GM19438 (cell line): ENCODE measurements around the gene BIN1.

Experiments used
- ATAC-seq: cut with Tn5 transposase; IDR thresholded peaks from one replicate; pipeline ENCODE4 v1.9.1; 2021; ENCODE audit warnings: low read depth; ENCODE audit not compliant: unreplicated experiment

Gene BIN1

DNA sequence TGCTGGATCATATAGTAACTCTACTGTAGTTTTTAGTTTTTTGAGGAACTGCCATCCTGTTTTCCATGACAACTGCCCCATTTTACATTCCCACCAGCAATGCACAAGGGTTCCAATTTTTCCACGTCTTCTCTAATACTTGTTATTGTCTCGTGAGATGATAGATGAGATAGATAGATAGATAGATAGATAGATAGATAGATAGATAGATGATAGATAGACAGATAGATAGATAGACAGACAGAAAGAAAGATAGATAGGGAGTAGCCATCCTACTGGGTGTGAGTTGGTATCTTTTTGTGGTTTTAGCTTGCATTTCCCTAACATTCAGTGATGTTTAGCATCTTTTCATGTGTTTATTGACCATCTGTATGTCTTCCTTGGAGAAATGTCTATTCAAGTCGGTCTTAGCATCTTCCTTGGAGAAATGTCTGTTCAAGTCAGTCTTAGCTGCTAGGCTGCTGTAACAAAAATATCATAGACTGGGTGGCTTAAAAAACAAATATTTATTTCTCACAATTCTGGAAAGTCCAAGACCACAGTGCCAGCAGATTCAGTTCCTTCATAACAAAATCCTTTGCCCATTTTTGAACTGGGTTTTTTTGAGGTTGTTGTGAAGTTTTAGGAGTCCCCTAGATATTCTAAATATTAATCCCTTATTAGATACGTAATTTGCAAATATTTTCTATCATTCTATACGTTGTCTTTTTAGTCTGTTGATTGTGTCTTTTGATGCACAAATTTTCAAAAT is 98.5 kb downstream of the BIN1 start:
- no peak for ATAC-seq

DNA sequence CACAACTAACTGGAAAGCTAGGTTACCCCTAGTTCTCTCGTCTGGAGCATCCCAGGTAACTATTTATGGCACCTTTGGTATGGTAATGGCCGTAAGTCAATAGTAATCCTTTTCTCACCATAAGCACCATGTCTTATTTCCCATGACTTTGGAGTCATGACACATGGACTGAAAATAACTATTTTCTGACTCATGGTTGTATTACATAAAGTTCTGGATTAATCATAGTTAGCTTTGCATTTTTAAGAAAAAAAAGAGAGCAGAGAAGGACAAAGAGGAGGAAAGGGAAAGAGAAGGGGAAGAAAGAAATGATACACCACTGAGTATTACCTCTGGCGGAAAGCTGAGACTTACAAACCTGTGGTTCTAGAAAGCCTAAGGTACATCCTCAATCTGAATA is 99.3 kb downstream of the BIN1 start:
- ATAC-seq: no peak

- no peak for ATAC-seq
Measured at GRCh38 chr2:127006962-127007361, 100.0 kb downstream of the BIN1 start.

DNA sequence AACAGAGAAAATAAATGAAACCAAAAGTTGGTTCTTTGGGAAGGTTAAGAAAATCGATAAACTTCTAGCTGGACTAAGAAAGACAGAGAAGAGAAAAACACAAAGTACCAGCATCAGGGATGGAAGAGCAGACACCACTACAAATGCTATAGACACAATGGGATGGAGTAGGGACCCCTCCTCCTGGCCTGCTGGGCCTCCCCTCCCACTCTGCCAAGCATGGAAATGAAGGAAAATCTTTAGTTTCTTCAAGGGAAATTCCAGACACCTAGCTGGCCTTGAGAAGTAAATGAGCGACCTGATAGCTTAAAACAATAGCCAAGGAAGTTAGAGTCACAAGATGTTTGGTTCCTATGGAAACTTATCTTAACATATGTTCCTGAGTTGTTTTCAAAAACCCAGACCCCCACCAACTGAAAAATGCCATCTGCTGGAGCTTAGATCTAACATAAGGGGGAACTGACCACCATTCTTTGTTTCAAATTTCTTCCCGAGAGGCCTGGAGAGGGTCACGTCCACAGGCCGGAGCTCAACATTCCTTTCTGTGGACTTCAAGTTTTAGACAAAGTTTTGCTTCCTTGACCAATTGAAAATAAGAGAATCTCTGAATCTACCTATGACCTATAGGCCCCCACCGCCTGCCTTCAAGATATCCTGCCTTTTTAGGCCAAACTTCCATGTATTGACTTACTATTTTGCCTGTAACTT is 101.9 kb downstream of the BIN1 start:
- no peak for ATAC-seq

DNA sequence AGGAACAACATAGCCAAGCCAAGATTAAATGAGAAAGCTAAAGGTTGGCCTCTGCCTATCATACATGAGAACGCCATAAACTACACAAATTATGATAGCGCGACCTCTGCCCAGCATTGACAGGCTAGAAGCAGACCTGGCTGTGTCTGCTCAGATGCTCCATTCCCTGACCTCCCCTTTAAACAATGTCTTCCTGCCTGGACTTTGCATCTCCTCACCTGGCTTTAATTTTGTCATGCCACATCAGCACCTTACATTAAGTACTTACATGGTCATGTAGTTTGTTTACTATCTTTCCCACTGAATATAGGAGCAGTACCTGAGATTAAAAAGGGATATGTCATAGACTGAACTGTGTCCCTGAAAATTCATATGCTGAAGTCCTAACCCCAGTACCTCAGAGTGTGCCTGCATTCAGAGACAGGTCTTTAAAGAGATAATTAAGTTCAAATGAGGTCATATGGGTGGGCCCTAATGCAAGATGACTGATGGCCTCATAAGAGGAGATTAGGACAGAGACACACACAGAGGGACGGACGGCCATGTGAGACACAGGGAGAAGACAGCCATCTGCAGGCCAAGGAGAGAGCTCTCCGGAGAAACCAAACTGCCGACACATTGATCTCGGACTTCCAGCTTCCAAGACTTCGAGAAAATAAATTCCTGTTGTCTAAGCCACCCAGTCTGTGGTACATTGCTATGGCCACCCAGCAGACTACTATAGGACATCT is 103.7 kb downstream of the BIN1 start:
- ATAC-seq: no peak

DNA sequence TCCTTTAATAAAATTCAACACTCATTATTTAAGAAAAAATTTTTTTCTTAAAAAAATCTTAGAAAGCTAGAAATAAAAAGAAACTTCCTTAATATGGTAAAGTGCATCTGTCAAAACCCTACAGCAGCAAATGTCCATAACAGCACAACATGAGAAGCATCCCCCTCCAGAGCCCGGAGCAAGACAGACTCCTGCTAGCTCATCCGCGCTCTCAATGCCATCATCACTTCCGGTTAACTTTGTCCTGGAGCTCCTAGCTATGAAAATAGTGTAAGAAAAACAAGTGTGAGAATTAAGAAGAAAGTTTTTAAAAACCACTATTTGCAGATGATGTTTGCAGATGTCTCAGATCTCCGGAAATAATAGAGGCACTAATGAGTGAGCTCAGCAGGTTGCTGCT is 105.2 kb downstream of the BIN1 start:
- no peak for ATAC-seq

DNA sequence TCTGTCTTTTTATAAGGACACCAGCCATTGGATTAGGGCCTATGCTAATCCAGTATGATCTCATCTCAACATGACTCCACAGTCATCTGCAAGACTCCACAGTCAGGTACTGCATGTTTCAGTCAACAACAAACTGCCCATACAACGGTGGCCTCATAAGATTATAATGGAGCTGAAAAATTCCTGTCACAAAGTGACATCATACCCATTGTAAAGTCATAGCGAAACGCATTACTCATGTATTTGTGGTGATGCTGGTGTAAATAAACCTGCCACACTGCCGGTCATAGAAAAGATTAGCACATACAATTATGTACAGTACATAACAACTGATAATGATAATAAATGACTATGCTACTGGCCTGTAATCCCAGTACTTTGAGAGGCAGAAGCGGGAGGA is 106.0 kb downstream of the BIN1 start:
- ATAC-seq: no peak

DNA sequence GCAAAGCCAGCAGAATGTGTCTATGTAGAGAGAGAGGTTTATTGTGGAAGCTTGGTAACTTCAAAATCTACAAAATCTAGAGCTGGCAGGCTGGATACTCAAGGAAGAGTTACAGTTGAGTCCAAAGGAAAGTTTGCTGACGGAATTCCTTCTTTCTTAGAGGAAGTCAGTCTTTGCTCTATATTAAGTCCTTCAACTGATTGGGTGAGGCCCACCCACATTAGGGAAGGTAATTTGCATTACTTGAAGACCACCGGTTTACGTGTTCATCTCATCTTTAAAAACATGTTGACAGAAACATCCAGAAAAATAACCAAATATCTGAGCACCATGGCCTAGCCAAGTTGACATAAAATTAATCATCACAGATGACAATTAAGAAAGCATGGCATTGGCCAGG is 106.8 kb downstream of the BIN1 start:
- ATAC-seq: no peak

- ATAC-seq: no peak
Measured at GRCh38 chr2:126999106-126999756, 107.7 kb downstream of the BIN1 start.

- ATAC-seq: no peak
Measured at GRCh38 chr2:126998486-126998885, 108.5 kb downstream of the BIN1 start.
